UCSD-AML1 (cell line): ENCODE results near the gene SMYD3.

Experiments
- DNase-seq: peaks from one replicate; lab custom pipeline; 2025; ENCODE audit not compliant: unreplicated experiment; lab: John Stamatoyannopoulos, UW

SMYD3 gene

DNA sequence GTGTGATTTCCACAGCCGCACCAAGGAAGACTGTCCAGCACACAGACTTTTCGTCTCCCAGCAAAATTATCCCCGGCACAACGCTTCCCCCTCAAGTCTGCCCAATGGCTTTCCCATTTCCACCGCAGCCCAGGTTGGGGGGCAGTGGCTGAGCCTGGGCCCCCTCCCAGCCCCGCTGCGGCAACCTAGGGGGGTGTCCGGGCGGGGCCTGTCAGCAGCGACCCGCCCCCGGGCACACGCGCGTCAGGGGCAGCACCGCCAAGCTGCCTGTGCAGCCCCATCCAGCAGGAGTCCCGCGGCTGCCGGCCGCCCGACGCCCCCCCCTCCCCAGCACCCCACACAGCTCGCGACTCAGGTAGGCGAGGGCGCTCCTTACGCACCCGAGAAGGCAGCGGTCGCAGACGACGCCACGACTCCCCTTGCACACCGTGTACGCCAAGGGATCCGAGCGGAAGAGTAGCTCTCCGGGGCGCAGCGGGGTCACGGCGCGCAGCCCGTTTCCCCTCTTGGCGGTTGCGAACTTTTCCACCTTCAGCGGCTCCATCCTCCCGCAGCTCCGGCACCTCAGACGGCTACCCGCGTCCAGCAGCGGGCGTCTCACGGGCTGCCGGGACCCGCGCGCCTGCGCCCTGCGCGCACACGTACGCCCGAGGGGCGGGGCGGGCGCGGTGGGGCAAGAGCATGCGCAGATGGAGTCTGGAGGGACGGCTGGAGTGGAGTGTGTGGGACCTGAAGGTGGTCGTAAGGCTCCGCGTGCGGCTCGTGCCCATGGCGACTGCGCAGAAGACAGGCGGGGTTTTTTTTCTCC lies at the start of gene SMYD3:
Gene SMYD3, minus strand, starts transcription at position 606 of the 808 bp plus-strand sequence.
- DNase-seq, result peak; percentile 89

DNA sequence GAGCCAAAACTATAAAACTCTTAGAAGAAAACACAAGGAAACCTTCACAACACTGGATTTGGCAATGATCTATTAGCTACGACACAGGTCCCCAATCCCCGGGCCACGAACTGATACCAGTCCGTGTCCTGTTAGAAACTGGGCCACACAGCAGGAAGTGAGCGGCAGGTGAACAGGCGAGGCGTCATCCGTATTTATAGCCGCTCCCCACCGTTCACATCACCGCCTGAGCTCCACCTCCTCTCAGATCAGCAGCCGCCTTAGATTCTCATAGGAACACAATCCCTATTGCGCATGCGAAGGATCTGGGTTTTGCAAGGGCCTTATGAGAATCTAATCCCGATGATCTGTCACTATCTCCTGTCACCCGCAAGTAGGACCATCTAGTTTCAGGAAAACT lies 47.1 kb upstream of the SMYD3 start:
- no peak for DNase-seq

DNA sequence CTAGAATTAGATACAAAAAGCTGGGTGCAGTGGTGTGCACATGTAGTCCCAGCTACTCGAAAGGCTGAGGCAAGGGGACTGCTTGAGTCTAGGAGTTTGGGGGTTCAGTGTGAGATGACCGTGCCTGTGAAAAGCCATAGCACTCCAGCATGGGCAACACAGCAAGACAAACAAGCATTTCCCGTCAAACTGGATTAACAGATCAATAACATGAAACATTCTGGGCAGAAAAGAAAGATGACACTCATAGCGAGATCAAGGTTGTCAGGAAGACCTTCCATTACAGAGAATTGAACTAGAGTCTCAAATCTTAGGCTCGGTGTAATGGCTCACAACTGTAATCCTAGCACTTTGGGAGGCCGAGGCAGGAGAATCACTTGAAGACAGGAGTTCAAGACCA lies 45.0 kb upstream of the SMYD3 start:
- no peak for DNase-seq

DNA sequence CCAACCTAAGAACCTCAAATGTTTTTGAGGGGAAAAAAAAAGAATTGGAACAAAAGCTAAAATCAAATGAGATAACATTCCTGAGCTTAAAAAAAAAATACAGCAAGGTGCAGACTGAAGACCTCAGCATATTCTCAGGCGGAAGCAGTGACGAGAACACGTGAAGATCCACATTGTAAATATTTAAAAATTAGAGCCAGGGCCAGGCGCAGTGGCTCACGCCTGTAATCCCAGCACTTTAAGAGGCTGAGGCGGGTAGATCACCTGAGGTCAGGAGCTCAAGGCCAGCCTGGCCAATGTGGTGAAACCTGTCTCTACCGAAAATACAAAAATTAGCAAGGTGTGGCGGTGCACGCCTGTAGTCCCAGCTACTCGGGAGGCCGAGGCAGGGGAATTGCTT lies 43.3 kb upstream of the SMYD3 start:
- DNase-seq, result no peak

DNA sequence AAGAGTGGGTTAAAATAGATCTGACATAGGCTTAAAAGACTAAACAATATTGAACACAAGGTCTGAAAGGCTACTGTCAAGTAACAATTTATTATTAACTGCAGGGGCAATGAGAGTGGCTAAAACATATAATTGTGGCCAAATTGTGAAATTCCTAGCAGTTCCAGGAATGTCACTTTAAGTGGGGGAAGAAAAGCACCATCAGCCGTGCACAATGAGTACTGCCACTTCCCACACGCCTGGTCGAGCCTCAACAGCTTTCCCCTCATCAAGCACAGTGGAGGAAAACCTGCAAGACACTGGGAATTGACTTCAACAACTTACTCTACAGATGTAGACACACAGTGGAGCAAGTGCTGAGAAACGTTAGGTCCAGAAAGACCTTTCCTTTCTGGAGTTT lies 42.6 kb upstream of the SMYD3 start:
- no peak for DNase-seq

DNA sequence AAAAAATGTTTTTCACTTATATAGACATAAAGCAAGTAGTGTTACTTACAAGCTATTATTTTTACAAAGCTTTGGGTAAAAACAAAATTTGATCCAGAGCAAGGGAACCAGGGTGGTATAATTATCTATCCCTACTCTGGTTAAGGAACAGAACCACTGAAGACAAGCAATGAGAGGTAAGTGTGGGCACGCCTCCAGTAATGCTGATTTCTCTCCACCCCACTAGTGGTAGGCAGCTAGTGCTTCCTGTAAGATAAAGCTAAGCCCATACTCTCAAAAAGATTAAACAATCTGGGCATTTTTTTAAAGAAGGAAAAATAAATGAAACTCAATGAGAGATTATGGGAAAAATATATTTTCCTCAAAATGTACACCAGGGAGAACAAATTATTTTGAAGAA lies 36.9 kb upstream of the SMYD3 start:
- DNase-seq, result no peak

DNA sequence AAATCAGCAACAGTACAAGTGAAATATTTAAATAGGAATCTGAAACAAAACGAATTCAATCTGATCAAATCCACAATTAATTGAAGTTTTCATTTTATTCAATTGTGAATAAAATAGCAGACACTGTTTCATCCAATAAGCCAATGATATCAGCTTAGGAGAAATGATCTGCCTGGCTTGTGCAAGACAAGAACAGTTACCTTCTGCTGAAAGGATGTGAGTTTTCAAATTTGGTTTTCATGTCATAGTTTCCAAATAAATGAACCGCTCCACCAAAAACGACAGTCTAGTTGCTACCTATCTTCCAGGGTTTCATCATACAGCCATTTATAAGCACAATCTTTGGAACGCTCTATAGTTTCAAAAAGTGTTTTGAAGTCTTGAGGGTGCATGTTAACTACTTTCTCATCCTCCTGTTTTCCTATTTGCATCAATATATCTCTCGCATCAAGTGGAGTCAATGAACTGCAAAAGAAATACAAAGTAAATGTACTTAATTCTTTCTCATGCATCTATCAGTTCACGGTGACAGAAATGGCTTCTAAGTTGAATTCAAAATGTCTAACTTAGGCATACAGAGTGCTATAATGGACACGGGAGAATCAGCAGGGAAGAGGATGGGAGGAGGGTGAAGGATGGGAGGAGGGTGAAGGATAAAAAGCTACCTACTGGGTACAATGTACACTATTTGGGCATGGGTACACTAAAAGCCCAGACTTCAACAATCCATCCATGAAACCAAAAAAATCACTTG lies 33.8 kb upstream of the SMYD3 start:
- no peak for DNase-seq

DNA sequence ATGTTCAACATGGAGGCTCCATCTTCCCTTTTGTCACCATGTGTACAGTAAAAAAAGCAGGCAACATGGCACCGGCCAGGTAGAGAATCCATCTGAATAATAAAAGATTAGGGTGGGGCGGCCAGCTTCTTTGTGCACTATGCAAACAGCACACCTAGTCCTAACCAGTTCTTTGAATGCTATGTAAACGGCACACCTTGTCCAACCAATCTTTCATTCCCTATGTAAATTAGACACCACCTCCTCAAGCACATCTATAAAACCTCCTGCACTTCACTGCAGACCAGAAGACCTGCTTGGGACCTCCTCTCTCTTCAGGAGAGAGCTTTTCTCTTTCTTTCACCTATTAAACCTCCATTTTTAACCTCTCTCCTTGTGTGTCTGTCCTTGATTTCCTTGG lies 30.8 kb upstream of the SMYD3 start:
- DNase-seq, result no peak

DNA sequence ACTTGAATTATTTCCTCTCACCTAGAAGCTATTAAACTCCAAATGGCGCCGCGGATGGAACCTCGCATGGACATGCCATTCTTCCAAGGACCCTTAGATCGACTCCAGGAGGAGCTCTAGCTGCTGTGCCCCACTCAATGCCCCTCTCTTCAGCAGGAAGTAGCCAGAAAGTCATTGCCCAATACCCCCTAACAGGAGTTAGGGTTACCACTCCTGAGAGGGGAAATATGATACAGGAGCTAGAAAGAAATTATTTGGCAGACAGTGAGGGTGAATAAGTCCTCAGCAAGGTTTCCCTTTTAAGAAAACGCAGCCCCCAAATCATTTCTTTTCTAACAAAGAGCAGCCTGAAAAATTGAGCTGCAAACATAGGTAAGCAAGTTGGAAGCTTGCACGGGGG lies 30.4 kb upstream of the SMYD3 start:
- no peak for DNase-seq

DNA sequence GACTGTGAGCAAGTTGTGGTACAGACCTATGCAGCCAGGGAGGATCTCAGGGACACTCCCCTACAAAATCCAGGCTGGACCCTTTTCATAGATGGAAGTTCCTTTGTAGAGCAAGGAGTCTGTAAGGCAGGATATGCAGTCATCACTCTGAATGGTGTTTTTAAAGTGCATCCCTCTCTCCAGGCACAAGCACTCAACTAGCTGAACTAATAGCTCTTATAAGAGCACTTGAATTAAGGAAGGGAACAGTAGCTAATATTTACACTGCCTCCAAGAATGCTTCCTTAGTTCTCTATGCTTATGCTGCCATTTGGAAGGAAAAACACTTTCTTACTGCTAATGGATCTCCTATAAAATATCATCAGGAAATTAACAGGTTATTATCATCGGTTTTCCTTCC lies 27.0 kb upstream of the SMYD3 start:
- no peak for DNase-seq

DNA sequence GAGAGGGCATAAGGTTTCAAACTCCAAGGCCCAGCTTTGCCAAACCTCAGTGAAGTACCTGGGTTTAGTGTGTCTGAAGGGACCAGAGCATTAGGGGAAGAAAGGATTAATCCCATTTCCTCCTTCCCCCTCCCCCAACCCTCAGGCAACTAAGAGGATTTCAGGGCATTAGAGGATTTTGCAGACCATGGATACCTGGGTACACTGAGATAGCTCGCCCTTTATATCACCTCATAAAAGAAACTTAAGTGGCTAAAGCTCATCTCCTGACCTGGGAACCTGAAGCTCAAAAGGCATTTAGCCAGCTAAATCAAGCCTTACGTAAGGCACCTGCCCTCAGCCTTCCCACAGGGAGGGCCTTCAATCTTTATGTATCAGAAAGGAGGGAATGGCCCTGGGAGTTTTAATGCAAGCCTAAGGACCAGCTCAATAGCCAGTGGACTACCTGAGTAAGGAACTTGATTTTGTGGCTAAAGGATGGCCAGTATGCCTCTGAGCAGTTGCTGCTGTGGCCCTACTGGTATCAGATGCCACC lies 26.4 kb upstream of the SMYD3 start:
- no peak for DNase-seq

DNA sequence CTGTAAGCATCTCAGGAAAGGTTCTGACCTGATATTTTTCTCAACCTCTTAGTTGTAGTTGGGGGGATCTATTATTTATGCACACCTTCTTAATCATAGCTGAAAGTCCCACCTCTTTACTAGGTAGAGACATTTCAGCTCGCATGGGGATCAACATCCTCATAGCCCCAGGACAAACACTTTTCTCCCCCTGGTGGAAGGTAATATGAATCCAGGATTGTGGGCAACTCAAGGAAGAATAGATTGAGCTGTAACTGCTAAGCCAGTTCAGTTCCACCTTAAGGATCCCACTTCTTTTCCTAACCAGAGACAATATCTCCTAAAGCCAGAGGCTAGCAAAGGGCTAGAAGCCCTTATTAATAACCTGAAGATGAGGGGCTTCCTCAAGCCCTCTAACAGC lies 25.4 kb upstream of the SMYD3 start:
- DNase-seq, result no peak

DNA sequence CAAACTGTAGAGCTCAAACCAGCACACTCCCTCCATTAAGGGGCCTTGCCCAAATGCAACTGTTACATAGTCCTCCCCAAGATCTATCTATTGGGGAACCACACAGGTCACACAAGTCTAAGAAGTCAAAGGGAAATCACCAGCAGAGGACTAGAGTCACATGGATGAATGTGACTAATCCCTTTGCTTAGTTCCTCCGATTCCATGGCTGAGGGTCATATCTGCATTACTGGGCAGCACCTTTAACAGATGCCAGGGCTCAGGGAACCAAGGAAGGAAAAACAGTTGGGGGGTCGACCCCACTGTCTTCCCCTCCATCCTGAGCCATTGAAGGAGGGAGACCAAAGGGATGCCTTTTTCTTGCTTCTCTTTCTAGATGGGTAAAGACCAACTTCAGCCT lies 23.4 kb upstream of the SMYD3 start:
- no peak for DNase-seq

DNA sequence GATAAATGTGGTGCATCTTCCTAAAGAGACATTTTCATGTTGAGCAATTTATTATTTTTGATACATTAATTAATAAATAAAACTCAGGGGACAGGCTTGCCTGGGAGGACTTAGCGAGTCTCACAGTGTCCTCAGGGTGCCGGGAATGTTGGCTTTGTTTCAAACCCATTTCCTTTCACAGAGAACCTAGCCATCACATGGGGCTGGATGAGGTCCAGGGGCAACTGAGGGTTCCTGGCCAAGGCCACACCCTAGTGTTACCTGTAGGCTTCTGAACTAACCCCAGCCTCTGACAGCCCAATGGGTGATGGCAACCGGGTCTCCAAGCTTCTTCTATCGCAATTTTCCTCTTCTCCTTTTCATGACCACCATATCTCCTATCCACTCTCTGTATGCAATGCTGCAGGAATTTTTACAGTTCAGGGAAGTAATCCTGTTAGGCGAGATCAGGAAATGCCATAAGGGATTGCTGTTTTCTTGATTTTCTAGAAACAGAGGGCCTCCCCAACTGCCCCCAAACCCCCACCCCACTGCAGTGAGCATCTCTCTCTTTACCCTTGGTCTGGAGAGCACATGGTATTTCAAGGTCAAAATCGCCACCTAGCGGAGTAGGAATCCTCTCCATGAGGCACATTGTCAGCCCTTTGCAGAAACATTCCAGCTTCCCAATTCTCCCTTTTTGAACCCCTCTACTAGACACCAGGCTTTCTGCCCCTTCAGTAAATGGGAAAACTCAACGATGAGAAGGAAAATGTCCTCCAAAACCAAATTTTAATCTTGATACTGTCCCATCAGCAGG lies 22.1 kb upstream of the SMYD3 start:
- no peak for DNase-seq

DNA sequence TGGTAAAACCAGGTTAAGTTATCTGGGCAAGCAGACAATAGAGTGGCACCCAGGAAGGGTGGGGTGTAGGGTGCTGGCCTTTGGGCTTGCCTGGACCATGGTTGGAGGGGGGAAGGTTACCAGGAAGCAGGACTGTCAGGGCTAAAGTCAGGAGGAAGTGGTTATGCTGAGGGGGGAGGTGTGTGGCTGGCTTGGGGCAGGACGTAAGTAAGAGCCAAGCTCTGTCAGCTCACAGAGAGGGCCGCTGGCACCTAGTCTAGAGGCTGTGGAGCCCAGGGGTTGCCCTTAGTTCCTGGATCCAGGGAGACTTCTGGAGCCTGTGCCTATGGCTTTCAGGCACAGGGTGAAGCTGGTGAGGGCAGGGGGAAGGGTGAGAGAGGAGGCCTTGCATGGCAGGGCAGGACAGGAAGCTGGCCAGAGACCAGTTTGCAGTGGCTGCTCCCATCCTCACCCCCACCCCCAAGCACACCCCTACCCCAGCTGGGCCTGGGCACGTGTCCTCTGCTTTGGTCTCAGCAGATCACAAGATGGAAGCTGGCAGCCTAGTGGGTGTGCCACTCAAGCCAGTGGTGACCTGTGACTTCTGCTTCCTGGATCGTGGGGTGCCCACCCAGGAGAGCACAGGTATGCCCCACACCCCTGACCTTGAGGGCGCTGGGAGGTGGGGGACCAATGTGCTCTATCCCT lies 20.5 kb upstream of the SMYD3 start:
- peak; percentile 75 for DNase-seq

DNA sequence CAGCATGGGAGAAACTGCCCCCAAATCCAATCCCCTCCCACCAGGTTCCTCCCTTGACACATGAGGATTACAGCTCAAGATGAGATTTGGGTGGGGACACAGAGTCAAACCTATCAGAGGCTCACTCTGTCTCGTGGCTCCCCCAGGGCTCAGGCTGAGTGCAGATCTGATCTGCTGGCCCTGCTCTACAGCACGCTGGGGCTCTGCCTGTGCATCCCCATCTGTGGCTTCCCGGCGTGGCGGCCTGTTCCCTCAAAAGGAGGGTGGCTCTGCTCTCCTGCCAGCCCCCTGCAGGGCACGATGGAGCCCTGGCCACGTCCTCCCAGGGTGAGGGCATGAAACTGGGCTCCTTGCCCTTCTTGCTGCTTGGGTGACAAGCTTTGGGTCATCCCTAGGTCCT lies 19.8 kb upstream of the SMYD3 start:
- DNase-seq, result no peak

DNA sequence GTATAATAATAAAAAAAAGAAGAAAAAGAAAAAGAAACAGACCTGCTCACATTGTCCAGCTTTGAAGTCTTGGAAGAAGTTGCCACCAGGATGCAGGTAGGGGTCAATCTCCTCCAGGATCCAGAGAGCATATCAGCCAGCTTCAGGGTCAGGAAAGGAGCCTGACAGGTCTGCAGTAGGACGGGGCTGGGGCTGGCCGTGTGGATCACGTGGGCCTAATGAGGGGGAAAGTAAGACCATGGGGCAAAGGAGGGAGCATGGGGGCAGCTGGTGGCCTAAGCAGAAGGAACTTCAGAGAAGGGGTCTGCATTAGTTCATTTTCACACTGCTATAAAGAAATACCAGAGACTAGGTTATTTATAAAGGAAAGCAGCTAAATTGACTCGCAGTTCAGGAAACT lies 19.3 kb upstream of the SMYD3 start:
- DNase-seq, result no peak

DNA sequence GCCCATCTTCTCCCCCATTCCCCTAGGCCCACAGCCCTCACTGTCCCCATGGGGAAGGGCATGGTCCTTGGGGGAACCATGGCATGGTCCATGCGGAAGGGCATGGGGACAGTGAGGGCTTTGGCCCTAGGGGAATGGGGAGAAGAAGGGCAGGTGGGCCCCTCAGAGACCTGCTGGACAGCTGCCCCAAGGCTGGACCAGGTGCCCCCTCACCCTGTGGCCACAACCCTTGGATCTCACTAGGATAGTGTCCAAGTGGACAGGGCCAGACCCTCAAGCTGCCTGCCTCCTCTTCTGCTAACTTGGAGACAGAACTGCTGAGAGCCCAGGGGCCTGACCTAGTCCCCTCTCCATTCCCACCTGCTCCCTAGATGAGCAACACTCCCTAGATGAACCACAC lies 12.4 kb upstream of the SMYD3 start:
- DNase-seq, result no peak

DNA sequence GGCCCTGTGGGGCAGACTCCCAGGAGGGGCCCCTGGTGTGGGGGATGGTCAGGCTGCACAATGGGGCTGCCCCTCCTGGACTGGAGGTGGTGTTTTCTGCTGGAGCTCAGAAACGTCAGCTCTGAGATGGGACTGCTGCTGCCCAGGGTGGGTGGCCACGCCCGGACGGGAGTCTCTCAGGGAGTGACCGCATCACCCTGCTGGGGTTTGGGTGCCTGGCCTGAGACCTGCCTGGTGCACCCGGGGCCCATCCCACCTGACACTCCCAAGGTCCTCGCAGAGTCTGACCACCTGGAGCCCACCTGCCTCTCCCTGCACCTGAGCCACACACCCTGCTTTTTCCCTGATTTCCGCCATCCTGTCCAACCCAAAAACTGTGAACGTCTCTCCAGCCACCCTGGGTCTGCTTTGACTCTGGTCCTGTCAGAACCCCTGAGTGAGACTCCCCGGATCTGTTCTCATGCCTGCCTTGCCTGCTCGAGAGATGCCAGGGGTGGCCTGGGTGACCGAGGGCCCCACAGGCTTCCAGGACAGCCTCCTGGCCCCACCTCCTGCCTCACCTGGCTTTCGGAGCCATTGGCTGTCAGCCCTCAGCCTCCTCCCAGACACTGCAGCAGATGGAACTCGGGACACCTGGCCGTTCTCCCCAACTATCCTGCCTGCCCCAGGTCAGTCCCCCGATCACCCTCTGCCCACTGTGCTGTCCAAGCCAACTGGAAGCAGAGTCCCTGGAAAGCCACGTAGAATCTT lies 11.6 kb upstream of the SMYD3 start:
- DNase-seq, result no peak

DNA sequence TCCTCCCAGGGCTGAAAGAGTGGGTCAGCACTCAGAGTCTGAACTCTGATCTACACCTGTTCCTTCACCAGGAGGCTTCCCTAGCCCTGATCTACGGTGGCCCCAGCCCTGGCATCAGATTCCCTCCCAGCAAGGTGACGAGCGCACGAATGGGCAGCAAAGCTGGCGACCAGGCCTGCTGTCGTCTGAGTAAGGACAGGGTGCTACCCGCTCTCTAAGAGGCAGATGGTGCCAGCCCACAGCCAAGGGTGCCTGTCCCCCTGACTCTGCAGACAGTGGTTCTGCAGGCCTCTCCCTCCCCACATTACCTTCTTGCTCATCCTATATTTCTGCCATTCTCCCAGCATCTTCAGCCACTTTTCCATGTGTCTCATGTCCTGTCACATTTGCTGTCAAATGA lies 10.3 kb upstream of the SMYD3 start:
- DNase-seq, result no peak
